IPS-18a (cell line): ENCODE results near the gene CCDC127.
"Not testable (repeated sequence)": the region's sequence is repeated elsewhere in the genome, so short reads cannot be mapped to it uniquely, and the experiment has no call there.

ENCODE experiments used
- H3K27ac ChIP-seq: one replicate; pipeline ENCODE4 v1.5.1; 2013; ENCODE audit warnings: low read length
- H3K27me3 ChIP-seq: one replicate; pipeline ENCODE4 v1.6.1; 2013; ENCODE audit warnings: mild to moderate bottlenecking, low read length; ENCODE audit not compliant: control insufficient read depth, insufficient read depth
- H3K36me3 ChIP-seq: one replicate; pipeline ENCODE4 v1.6.1; 2013; ENCODE audit warnings: low read depth, low read length; ENCODE audit not compliant: control insufficient read depth
- H3K4me1 ChIP-seq: one replicate; pipeline ENCODE4 v1.6.1; 2013; ENCODE audit warnings: low read depth, low read length; ENCODE audit not compliant: control insufficient read depth
- H3K4me3 ChIP-seq: one replicate; pipeline ENCODE4 v1.5.1; 2013; ENCODE audit warnings: low read length
- H3K9ac ChIP-seq: one replicate; pipeline ENCODE4 v1.6.1; 2013; ENCODE audit warnings: mild to moderate bottlenecking, low read length, moderate library complexity
- H3K9me3 ChIP-seq: one replicate; pipeline ENCODE4 v1.6.1; 2013; ENCODE audit warnings: low read depth, low read length; ENCODE audit not compliant: control insufficient read depth

CCDC127 gene

GRCh38 chr5:166441-167372 is 51.2 kb downstream of the CCDC127 start:
- Histone ChIP-seq H3K27ac (no peak overlapping the region), H3K27me3 (no peaks in the 10 kb centered on the region), H3K4me1 (no peaks in the 10 kb centered on the region), H3K36me3 (no peaks in the 10 kb centered on the region), H3K4me3 (no peak overlapping the region), H3K9ac (no peak overlapping the region), H3K9me3 (no peaks in the 10 kb centered on the region)

- not testable (repeated sequence) for H3K4me3 ChIP-seq
Observed at GRCh38 chr5:164783-165182, 53.2 kb downstream of the CCDC127 start.

GRCh38 chr5:164244-164643 is 53.7 kb downstream of the CCDC127 start:
- Histone ChIP-seq H3K9ac (no peak overlapping the region), H3K4me1 (no peaks in the 10 kb centered on the region), H3K27me3 (no peaks in the 10 kb centered on the region), H3K36me3 (peaks cover 17% of the 10 kb centered on the region), H3K27ac (no peak overlapping the region), H3K9me3 (no peaks in the 10 kb centered on the region), H3K4me3 (no peak overlapping the region)

More at GRCh38 chr5:164783-165182, 53.2 kb downstream of the CCDC127 start:
- H3K36me3 ChIP-seq = peaks cover 15% of the 10 kb centered on the region
- H3K27me3 ChIP-seq, H3K9me3 ChIP-seq, H3K4me1 ChIP-seq, H3K9ac ChIP-seq, H3K27ac ChIP-seq: not testable (repeated sequence)

- no peaks in the 10 kb centered on the region for H3K27me3 ChIP-seq
- H3K4me3 ChIP-seq = no peak overlapping the region
- H3K36me3 ChIP-seq = peaks cover 17% of the 10 kb centered on the region
- H3K9ac ChIP-seq = no peak overlapping the region
- no peak overlapping the region for H3K27ac ChIP-seq
- H3K4me1 ChIP-seq = no peaks in the 10 kb centered on the region
- no peaks in the 10 kb centered on the region for H3K9me3 ChIP-seq
Observed at GRCh38 chr5:163841-164240, 54.1 kb downstream of the CCDC127 start.

- H3K27me3 ChIP-seq = no peaks in the 10 kb centered on the region
- H3K9me3 ChIP-seq = no peaks in the 10 kb centered on the region
- no peak overlapping the region for H3K27ac ChIP-seq
- H3K36me3 ChIP-seq = peaks cover 17% of the 10 kb centered on the region
- H3K4me3 ChIP-seq = no peak overlapping the region
- H3K9ac ChIP-seq = no peak overlapping the region
- H3K4me1 ChIP-seq = no peaks in the 10 kb centered on the region
Observed at GRCh38 chr5:163338-163620, 54.7 kb downstream of the CCDC127 start.

- Histone ChIP-seq H3K27ac (no peak overlapping the region), H3K36me3 (peaks cover 19% of the 10 kb centered on the region), H3K4me1 (no peaks in the 10 kb centered on the region), H3K4me3 (no peak overlapping the region), H3K27me3 (no peaks in the 10 kb centered on the region), H3K9me3 (no peaks in the 10 kb centered on the region), H3K9ac (no peak overlapping the region)
Observed at GRCh38 chr5:162565-163337, 55.2 kb downstream of the CCDC127 start.

GRCh38 chr5:162190-162564 is 55.8 kb downstream of the CCDC127 start:
- Histone ChIP-seq H3K4me1 (no peaks in the 10 kb centered on the region), H3K9me3 (no peaks in the 10 kb centered on the region), H3K4me3 (no peak overlapping the region), H3K9ac (no peak overlapping the region), H3K27me3 (no peaks in the 10 kb centered on the region), H3K36me3 (peaks cover 22% of the 10 kb centered on the region), H3K27ac (no peak overlapping the region)

GRCh38 chr5:161803-162110 is 56.2 kb downstream of the CCDC127 start:
- no peak overlapping the region for H3K4me3 ChIP-seq
- peaks cover 27% of the 10 kb centered on the region for H3K36me3 ChIP-seq
- H3K4me1 ChIP-seq = no peaks in the 10 kb centered on the region
- H3K9me3 ChIP-seq = no peaks in the 10 kb centered on the region
- H3K9ac ChIP-seq = no peak overlapping the region
- H3K27me3 ChIP-seq = no peaks in the 10 kb centered on the region
- H3K27ac ChIP-seq = no peak overlapping the region

GRCh38 chr5:160921-161802 is 56.8 kb downstream of the CCDC127 start:
- no peak overlapping the region for H3K4me3 ChIP-seq
- H3K36me3 ChIP-seq = peaks cover 33% of the 10 kb centered on the region
- H3K9me3 ChIP-seq = no peaks in the 10 kb centered on the region
- no peak overlapping the region for H3K9ac ChIP-seq
- no peak overlapping the region for H3K27ac ChIP-seq
- H3K4me1 ChIP-seq = no peaks in the 10 kb centered on the region
- H3K27me3 ChIP-seq = no peaks in the 10 kb centered on the region

GRCh38 chr5:160173-160510 is 57.8 kb downstream of the CCDC127 start:
- Histone ChIP-seq H3K27me3 (no peaks in the 10 kb centered on the region), H3K4me1 (no peaks in the 10 kb centered on the region), H3K9me3 (no peaks in the 10 kb centered on the region), H3K9ac (no peak overlapping the region), H3K4me3 (no peak overlapping the region), H3K27ac (no peak overlapping the region), H3K36me3 (peaks cover 43% of the 10 kb centered on the region)

GRCh38 chr5:159448-160172 is 58.3 kb downstream of the CCDC127 start:
- Histone ChIP-seq H3K9ac (no peak overlapping the region), H3K27ac (no peak overlapping the region), H3K4me1 (no peaks in the 10 kb centered on the region), H3K27me3 (no peaks in the 10 kb centered on the region), H3K4me3 (no peak overlapping the region), H3K36me3 (peaks cover 48% of the 10 kb centered on the region), H3K9me3 (no peaks in the 10 kb centered on the region)
